H1 (cell line): Measurements from ENCODE around the gene MPRIP.

Experiments
- EP300 ChIP-seq, 2 experiments: IDR thresholded peaks; 1 replicate in 1 of 2; 2 replicates in 1 of 2; pipeline ENCODE4 v1.6.1; 2011 to 2012; ENCODE audit warnings: low read depth in 2 of 2, low read length in 2 of 2, mild to moderate bottlenecking in 2 of 2, borderline replicate concordance in 1 of 2, inconsistent platforms in 1 of 2, moderate library complexity in 1 of 2
- TF ChIP-seq, protein P1 (sequence below), 3 experiments: IDR thresholded peaks; 1 replicate in 2 of 3; 2 replicates in 1 of 3; pipeline versions ENCODE4 v1.5.1 to v1.6.1; 2011; ENCODE audit warnings: low read length in 3 of 3, mild to moderate bottlenecking in 3 of 3, inconsistent platforms in 2 of 3, low read depth in 1 of 3, moderate library complexity in 1 of 3; ENCODE audit not compliant: insufficient read depth in 1 of 3; ENCODE audit errors: control extremely low read depth in 1 of 3

DNA sequence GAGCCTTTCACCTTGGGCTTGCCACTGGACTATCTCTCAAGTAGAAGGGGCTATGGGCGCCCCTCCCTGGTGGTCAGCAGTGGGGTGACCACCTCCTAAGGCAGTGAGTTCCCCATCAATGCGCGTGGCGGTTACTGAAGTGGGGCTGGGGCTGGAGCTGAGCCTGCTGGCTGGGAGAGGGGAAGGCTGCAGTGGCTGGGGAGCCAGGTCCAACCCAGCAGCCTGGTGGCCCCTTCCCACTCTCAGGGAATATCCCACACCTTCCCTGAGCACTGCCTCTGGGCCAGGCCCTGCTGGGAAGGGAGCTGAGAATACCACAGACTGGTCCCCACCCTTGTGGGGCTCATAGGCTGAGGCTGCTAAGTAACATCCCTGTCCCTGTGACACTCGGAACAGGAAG, 19.8 kb upstream of the MPRIP start:
- no peak for TF ChIP-seq EP300 (IDR thresholded peaks at IDR 0.05; ENCODE audit: borderline replicate concordance in 1 of 2, low read depth in 2 of 2, low read length in 2 of 2)
- TF ChIP-seq, protein P1, sequence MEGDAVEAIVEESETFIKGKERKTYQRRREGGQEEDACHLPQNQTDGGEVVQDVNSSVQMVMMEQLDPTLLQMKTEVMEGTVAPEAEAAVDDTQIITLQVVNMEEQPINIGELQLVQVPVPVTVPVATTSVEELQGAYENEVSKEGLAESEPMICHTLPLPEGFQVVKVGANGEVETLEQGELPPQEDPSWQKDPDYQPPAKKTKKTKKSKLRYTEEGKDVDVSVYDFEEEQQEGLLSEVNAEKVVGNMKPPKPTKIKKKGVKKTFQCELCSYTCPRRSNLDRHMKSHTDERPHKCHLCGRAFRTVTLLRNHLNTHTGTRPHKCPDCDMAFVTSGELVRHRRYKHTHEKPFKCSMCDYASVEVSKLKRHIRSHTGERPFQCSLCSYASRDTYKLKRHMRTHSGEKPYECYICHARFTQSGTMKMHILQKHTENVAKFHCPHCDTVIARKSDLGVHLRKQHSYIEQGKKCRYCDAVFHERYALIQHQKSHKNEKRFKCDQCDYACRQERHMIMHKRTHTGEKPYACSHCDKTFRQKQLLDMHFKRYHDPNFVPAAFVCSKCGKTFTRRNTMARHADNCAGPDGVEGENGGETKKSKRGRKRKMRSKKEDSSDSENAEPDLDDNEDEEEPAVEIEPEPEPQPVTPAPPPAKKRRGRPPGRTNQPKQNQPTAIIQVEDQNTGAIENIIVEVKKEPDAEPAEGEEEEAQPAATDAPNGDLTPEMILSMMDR (IDR thresholded peaks at IDR 0.05; ENCODE audit: control extremely low read depth in 1 of 3, insufficient read depth in 1 of 3, low read depth in 1 of 3, low read length in 3 of 3), result no peak
